Activated CD4-positive, alpha-beta T cell treated with anti-CD3 and anti-CD28 coated beads, Interleukin-2, amount 50 U/mL, for 24 hours (primary cell): Measurements from ENCODE around the gene KLHDC1.
"Not testable (repeated sequence)": the region's sequence is repeated elsewhere in the genome, so short reads cannot be mapped to it uniquely, and the experiment has no call there.

ENCODE experiments used
- DNase-seq, 2 donors: peaks; one replicate each; pipeline ENCODE4 v3.0.0-alpha.2; 2020; ENCODE audit warnings: low read depth in 1 of 2, low spot score in 1 of 2

Gene KLHDC1

GRCh38 chr14:49781040-49781439 is 88.1 kb downstream of the KLHDC1 start:
- DNase-seq: not testable (repeated sequence)

- DNase-seq: no peak
These were observed 90.6 kb downstream of the KLHDC1 start for GRCh38 chr14:49783394-49784014.

GRCh38 chr14:49786315-49786714 is 93.4 kb downstream of the KLHDC1 start:
- no peak for DNase-seq

GRCh38 chr14:49792618-49793017 is 99.7 kb downstream of the KLHDC1 start:
- no peak for DNase-seq

GRCh38 chr14:49796025-49796424 is 103.1 kb downstream of the KLHDC1 start:
- no peak for DNase-seq
